Uterus (tissue), 4 donors: ENCODE data around the gene ATG4C. TPM values are rescaled to one million over a fixed set of nuclear protein-coding genes. Genes with fewer than 3 reads are reported as not detected.

ENCODE experiments used
- DNase-seq, 2 donors: peaks; one replicate each; pipeline ENCODE4 v3.0.0-alpha.2; 2019 to 2020
- H3K27ac ChIP-seq, 2 donors: fragments of 200-600 bp; sonication (generic); 1 replicate in 1 of 2; 2 replicates in 1 of 2; pipeline ENCODE4 v1.5.1; 2016 to 2018
- H3K27me3 ChIP-seq, 2 donors: fragments of 200-600 bp; sonication (generic); one replicate each; pipeline ENCODE4 v1.5.1; 2018 to 2019; ENCODE audit warnings: control low read depth in 1 of 2
- H3K36me3 ChIP-seq, 2 donors: fragments of 200-600 bp; sonication (generic); one replicate each; pipeline ENCODE4 v1.5.1; 2019; ENCODE audit warnings: control low read depth in 1 of 2
- H3K4me1 ChIP-seq, 2 donors: fragments of 200-600 bp; sonication (generic); one replicate each; pipeline ENCODE4 v1.5.1; 2018 to 2019; ENCODE audit warnings: control low read depth in 1 of 2
- H3K4me3 ChIP-seq, 2 donors: fragments of 200-600 bp; sonication (generic); 1 replicate in 1 of 2; 2 replicates in 1 of 2; pipeline ENCODE4 v1.5.1; 2018 to 2019; ENCODE audit warnings: mild to moderate bottlenecking in 1 of 2
- H3K9me3 ChIP-seq, 2 donors: fragments of 200-600 bp; sonication (generic); one replicate each; pipeline ENCODE4 v1.5.1; 2019; ENCODE audit warnings: control low read depth in 1 of 2
- POLR2A ChIP-seq, 2 donors: fragments of 450-650 bp; IDR thresholded peaks; one replicate each; pipeline ENCODE4 v1.6.1; 2016; ENCODE audit warnings: antibody characterized with exemption in 2 of 2, mild to moderate bottlenecking in 1 of 2, moderate library complexity in 1 of 2
- intact Hi-C: fragments of 100-400 bp; cut with DNase I; formaldehyde crosslinking; loops from one replicate; pipeline ENCODE4 v1.15.1; 2023; ENCODE audit warnings: low total_unique reads
- total RNA-seq, 4 donors: library from RNA; depleted of rRNA in 3 of 4; stranded (reverse); fragments of >200 nt in 3 of 4; gene quantifications; one replicate each; pipeline versions ENCODE4 v1.1.0 to v1.2.4, GENCODE V29; 2014 to 2023
- TF ChIP-seq, protein P1 (sequence below), 4 experiments: fragments of 200-600 bp in 2 of 4; fragments of 450-650 bp in 2 of 4; sonication (generic) in 2 of 4; IDR thresholded peaks; one replicate each; pipeline ENCODE4 v1.5.1; 2016 to 2019; ENCODE audit warnings: antibody characterized with exemption in 4 of 4, mild to moderate bottlenecking in 2 of 4, moderate library complexity in 1 of 4
- donor health status: DM: yes; HTN: yes; CAD: no.

The ATG4C gene
- total RNA-seq, 4 donors from 2014 or later = 11.5 to 81.5 (median 50.4) TPM

DNA sequence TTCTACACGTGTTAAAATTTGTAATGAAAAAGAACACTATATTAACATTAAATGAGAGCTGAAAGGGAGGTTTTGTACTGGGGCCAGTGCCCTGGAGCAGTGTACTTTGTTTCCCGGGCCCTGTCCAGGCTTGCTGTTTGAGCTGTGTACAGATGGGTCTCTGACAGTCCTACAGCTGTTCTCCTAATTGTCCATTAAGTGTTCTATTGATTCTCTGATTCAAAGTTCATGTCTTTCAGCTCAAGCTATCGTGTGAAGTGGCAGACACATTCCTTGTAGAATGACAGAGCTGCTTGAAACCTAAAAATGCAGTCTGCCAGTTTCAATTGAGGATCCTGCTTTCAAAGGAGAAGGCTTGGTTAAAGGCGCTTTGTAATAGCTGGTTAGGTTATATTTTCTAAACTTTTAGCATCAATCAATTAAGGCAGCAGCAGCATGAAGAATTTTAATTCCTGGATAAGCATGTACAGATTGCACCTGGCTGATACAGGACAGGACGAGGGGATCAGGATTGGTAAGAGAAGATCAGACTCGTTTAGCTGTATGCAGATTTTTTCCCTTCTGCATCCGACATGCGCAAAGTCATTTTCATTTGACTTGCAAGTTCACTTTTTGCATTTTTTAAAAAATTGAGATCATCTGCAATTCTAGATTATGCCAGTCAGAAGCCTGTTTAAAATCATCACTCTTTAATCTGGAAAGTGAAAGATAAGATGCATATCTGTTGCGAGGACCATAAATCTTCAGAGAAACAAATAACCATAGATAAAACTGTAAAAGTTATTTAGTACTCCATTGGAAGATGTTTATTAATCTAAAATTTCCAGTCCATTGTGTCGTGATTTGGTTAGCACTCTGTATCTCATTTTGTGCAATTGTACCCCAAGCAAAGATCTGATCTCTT, 98.5 kb downstream of the ATG4C start:
- H3K4me3 ChIP-seq = no peak overlapping the region
- no peaks in the 10 kb centered on the region for H3K9me3 ChIP-seq
- no peak for TF ChIP-seq POLR2A (IDR thresholded peaks at IDR 0.05)
- TF ChIP-seq, protein P1, sequence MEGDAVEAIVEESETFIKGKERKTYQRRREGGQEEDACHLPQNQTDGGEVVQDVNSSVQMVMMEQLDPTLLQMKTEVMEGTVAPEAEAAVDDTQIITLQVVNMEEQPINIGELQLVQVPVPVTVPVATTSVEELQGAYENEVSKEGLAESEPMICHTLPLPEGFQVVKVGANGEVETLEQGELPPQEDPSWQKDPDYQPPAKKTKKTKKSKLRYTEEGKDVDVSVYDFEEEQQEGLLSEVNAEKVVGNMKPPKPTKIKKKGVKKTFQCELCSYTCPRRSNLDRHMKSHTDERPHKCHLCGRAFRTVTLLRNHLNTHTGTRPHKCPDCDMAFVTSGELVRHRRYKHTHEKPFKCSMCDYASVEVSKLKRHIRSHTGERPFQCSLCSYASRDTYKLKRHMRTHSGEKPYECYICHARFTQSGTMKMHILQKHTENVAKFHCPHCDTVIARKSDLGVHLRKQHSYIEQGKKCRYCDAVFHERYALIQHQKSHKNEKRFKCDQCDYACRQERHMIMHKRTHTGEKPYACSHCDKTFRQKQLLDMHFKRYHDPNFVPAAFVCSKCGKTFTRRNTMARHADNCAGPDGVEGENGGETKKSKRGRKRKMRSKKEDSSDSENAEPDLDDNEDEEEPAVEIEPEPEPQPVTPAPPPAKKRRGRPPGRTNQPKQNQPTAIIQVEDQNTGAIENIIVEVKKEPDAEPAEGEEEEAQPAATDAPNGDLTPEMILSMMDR (IDR thresholded peaks at IDR 0.05) = no peak
- intact Hi-C loops = no loop called here
- H3K36me3 ChIP-seq = no peaks in the 10 kb centered on the region
- no peaks in the 10 kb centered on the region for H3K4me1 ChIP-seq
- no peaks in the 10 kb centered on the region for H3K27me3 ChIP-seq
- DNase-seq = no peak
- H3K27ac ChIP-seq = no peak overlapping the region

DNA sequence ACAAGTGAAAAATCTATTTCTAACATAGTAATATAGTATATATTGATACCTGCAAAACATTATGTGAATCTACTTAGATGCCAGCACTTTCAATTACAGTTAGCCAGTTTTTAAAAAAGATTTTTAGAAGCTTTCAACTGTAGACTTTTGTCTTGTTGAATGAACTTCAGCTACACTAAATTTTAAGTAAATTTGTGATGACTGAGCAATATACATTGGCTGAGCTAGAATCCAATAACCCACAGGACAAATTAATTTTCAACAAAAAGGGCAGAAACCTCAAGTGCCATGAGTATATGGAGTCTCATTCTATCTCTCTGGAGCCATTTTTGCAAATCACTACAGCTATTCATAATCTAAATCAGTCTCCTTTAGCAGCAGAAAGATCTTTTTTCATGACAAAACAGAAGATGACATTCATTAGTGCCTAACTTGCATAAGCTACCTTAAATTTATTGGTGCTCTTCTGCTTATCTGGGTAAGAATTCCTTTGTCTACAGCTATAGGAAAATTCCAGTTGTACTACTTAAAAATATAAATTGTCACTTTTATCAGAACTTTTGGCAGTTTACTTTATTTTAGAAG, 100.3 kb downstream of the ATG4C start:
- Histone ChIP-seq H3K27me3 (no peaks in the 10 kb centered on the region), H3K27ac (no peak overlapping the region), H3K9me3 (no peaks in the 10 kb centered on the region), H3K4me1 (no peaks in the 10 kb centered on the region), H3K36me3 (no peaks in the 10 kb centered on the region), H3K4me3 (no peak overlapping the region)
- no peak for DNase-seq
- no peak for TF ChIP-seq POLR2A (IDR thresholded peaks at IDR 0.05)
- TF ChIP-seq, protein P1 (IDR thresholded peaks at IDR 0.05) = no peak
- intact Hi-C loops = no loop called here

DNA sequence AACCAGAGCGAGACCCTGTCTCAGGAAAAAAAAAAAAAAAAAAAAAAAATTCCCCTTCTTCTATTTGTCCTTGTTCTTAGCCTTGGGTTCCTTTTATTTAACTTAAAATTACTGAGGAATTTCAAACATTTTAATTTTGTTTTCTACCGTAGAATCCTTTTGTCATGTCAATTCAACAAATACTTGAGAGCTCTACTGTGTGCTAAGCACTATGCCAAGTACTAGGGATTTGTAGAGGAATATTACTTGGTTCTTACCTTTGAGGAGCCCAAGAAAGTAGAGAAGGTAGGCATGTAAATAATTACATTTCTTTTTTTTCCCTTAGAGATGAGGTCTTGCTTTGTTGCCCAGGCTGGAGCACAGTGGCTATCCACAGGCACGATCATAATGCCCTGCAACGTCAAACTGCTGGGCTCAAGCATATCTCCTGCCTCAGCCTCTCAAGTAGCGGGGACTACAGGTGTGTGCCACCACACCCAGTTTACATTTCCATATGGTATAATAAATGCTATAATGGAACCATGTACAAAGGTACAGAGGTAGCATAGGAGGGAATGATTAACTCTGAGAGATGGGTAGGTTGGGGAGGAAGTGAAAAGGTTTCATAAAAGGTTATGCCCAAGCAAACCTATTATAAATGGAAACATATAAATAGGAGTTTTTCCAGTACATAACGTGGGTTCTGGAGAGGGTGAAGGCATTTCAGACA, 104.0 kb downstream of the ATG4C start:
- DNase-seq = no peak
- H3K27ac ChIP-seq = no peak overlapping the region
- intact Hi-C loops = no loop called here
- H3K27me3 ChIP-seq = no peaks in the 10 kb centered on the region
- H3K9me3 ChIP-seq = no peaks in the 10 kb centered on the region
- no peak for TF ChIP-seq POLR2A (IDR thresholded peaks at IDR 0.05)
- no peaks in the 10 kb centered on the region for H3K36me3 ChIP-seq
- H3K4me3 ChIP-seq = no peak overlapping the region
- H3K4me1 ChIP-seq = no peaks in the 10 kb centered on the region

DNA sequence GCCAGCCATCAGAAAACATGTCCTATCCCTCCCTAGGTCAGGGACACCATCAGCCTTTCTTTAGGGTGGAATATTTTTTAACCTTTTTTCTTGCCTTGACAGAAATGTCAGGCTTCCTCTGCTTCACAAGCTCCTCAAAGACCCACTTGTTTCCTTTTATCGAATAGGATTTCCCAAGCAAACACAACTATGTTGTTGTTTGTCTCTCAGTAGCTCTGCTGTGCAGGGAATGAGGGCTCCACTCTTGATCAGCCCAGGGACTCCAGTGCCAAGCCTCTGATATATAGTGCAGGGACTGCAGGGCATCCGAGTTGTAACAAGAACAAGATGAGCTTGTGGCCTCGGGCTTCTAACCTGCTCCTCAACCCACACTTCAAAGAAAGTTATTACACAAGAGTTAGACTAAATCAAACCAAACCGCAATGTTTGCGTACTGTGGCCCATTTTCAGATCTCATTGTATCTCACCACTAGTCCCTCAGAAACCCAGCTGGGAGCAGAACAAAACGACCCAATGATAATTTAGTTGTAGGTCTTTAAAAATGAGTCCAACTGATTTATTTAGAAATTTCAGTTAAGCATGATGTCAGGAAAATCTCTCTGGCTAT, 108.1 kb downstream of the ATG4C start:
- H3K4me3 ChIP-seq = no peak overlapping the region
- H3K36me3 ChIP-seq = no peaks in the 10 kb centered on the region
- no peak for TF ChIP-seq POLR2A (IDR thresholded peaks at IDR 0.05)
- TF ChIP-seq, protein P1 (IDR thresholded peaks at IDR 0.05) = no peak
- no peaks in the 10 kb centered on the region for H3K4me1 ChIP-seq
- no peaks in the 10 kb centered on the region for H3K9me3 ChIP-seq
- DNase-seq = no peak
- no peaks in the 10 kb centered on the region for H3K27me3 ChIP-seq
- intact Hi-C loops = no loop called here
- no peak overlapping the region for H3K27ac ChIP-seq

DNA sequence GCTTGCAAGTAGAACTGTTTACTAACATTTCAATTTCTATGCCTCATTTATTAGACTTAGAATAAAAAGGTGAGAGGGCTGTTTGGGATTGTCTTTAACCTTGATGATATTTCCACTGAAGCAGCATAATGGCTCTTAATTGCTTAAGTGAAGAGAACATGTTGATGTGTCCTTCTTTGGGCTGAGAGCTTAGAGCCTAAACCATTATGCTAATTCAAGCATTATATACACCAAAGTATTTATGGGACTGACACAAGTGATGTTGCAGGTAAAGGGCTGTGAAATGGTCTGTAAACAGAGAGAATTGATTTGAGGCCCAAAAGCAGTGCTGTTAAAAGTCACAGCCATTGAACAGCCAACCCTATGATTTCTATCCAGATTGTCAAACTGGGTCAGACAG, 113.9 kb downstream of the ATG4C start:
- TF ChIP-seq POLR2A (IDR thresholded peaks at IDR 0.05) = no peak
- TF ChIP-seq, protein P1 (IDR thresholded peaks at IDR 0.05) = no peak
- H3K4me3 ChIP-seq = no peak overlapping the region
- no peak overlapping the region for H3K27ac ChIP-seq
- DNase-seq = no peak
- no peaks in the 10 kb centered on the region for H3K4me1 ChIP-seq
- no peaks in the 10 kb centered on the region for H3K27me3 ChIP-seq
- no peaks in the 10 kb centered on the region for H3K9me3 ChIP-seq
- intact Hi-C loops = no loop called here
- H3K36me3 ChIP-seq = no peaks in the 10 kb centered on the region
